K562 (cell line): ENCODE results near the gene IKBKE. TPM values are rescaled to one million over a fixed set of nuclear protein-coding genes. Genes with fewer than 3 reads are reported as not detected.

Experiments used
- ATAC-seq: fragments of 200-7000 bp; cut with Tn5 transposase; 3 replicates; pipeline ENCODE4 v1.9.1; 2020; ENCODE audit warnings: moderate library complexity
- BruUV-seq: library from RNA; stranded (reverse); fragments of 400-500 nt; replicated peaks from 2 replicates; lab custom pipeline; 2021; lab: Mats Ljungman, UMichigan
- CTCF ChIA-PET: fragments of 300-600 bp; formaldehyde crosslinking; extraction: SDS; loops from one replicate; lab custom pipeline; 2021; ENCODE audit warnings: low intra/inter-chr PET ratio; lab: Yijun Ruan, JAX
- POLR2A ChIA-PET: fragments of 300-600, 350-650 bp; sonication (Branson Sonifier 250); formaldehyde crosslinking; extraction: SDS; loops from one replicate; lab custom pipeline; 2021; ENCODE audit warnings: antibody characterized with exemption, inconsistent platforms; lab: Yijun Ruan, JAX
- DNase-seq, 4 experiments: peaks; one replicate each; pipeline versions ENCODE4 v3.0.0 to v3.0.0-alpha.2; 2011 to 2018; ENCODE audit warnings: low spot score in 3 of 4, mixed read lengths in 3 of 4; ENCODE audit errors: extremely low read depth in 1 of 4
- FAIRE-seq: peaks from 2 replicates; lab custom pipeline; 2011; peaks lifted over from hg19 to GRCh38; lab: Jason Lieb, UNC
- H2AFZ ChIP-seq: 2 replicates; pipeline ENCODE4 v1.6.0; 2011; ENCODE audit warnings: low read depth, low read length, control low read depth, inconsistent platforms
- H3K27ac ChIP-seq: fragments of 200-600 bp; 3 replicates; pipeline ENCODE4 v1.8.0; 2011; ENCODE audit warnings: low read depth, mild to moderate bottlenecking, control low read depth, inconsistent platforms, low read length, moderate library complexity, mixed read lengths; ENCODE audit errors: extremely low read depth
- H3K27me3 ChIP-seq, 2 experiments: fragments of 300-600 bp in 1 of 2; 2 replicates in 1 of 2; 3 replicates in 1 of 2; pipeline versions ENCODE4 v1.6.0 to v1.8.0; 2011; ENCODE audit warnings: inconsistent platforms in 2 of 2, low read length in 2 of 2, mild to moderate bottlenecking in 1 of 2, mixed read lengths in 1 of 2, moderate library complexity in 1 of 2; ENCODE audit not compliant: control insufficient read depth in 2 of 2, insufficient read depth in 2 of 2
- H3K36me3 ChIP-seq: fragments of 300-600 bp; 3 replicates; pipeline ENCODE4 v1.8.0; 2011; ENCODE audit warnings: mild to moderate bottlenecking, low read length, inconsistent platforms; ENCODE audit not compliant: control insufficient read depth, insufficient read depth
- H3K4me1 ChIP-seq, 2 experiments: fragments of 200-600 bp in 1 of 2; replicated peaks in 1 of 2; 2 replicates in 1 of 2; 3 replicates in 1 of 2; pipeline versions ENCODE4 v1.5.1 to v1.8.0; 2011; ENCODE audit warnings: inconsistent platforms in 2 of 2, low read length in 2 of 2, mild to moderate bottlenecking in 1 of 2, mixed read lengths in 1 of 2, moderate library complexity in 1 of 2; ENCODE audit not compliant: control insufficient read depth in 2 of 2, insufficient read depth in 2 of 2
- H3K4me2 ChIP-seq: 2 replicates; pipeline ENCODE4 v1.6.1; 2011; ENCODE audit warnings: low read length, control low read depth, inconsistent platforms, mixed read lengths; ENCODE audit not compliant: insufficient read depth
- H3K4me3 ChIP-seq: fragments of 200-600 bp; sonication (generic), shearing (Covaris generic); 2 replicates; pipeline ENCODE4 v1.5.1; 2016; ENCODE audit warnings: control low read depth, inconsistent platforms
- H3K79me2 ChIP-seq: fragments of 200-600 bp; 3 replicates; pipeline ENCODE4 v1.8.0; 2011; ENCODE audit warnings: low read length, inconsistent platforms; ENCODE audit not compliant: control insufficient read depth, insufficient read depth
- H3K9ac ChIP-seq, 2 experiments: 2 replicates each; pipeline versions ENCODE4 v1.6.0 to v1.6.1; 2011; ENCODE audit warnings: low read depth in 2 of 2, low read length in 2 of 2, control low read depth in 1 of 2, inconsistent platforms in 1 of 2, mild to moderate bottlenecking in 1 of 2, mixed read lengths in 1 of 2; ENCODE audit not compliant: insufficient read depth in 1 of 2
- H3K9me1 ChIP-seq: one replicate; pipeline ENCODE4 v1.6.0; 2011; ENCODE audit warnings: inconsistent platforms, mild to moderate bottlenecking, low read length, moderate library complexity; ENCODE audit not compliant: control insufficient read depth, insufficient read depth
- H3K9me3 ChIP-seq: replicated peaks from 2 replicates; pipeline ENCODE4 v1.5.1; 2011; ENCODE audit warnings: low read depth, low read length, inconsistent platforms; ENCODE audit not compliant: control insufficient read depth, insufficient read depth
- H4K20me1 ChIP-seq: replicated peaks from 2 replicates; pipeline ENCODE4 v1.6.1; 2011; ENCODE audit warnings: low read length, inconsistent platforms, mixed read lengths; ENCODE audit not compliant: control insufficient read depth, insufficient read depth
- CREB5 ChIP-seq: fragments of 250-450 bp; sonication (Bioruptor Pico); IDR thresholded peaks from 2 replicates; pipeline ENCODE4 v1.5.0; 2020; ENCODE audit warnings: mild to moderate bottlenecking
- FOXK2 ChIP-seq, 2 experiments: fragments of 450-650 bp; IDR thresholded peaks in 1 of 2; conservative IDR thresholded peaks in 1 of 2; 2 replicates each; pipeline ENCODE4 v1.6.1; 2016; ENCODE audit warnings: low read depth in 2 of 2, mild to moderate bottlenecking in 1 of 2
- L3MBTL2 ChIP-seq: fragments of 450-650 bp; IDR thresholded peaks from 2 replicates; pipeline ENCODE4 v1.6.1; 2016; ENCODE audit warnings: mild to moderate bottlenecking, moderate library complexity
- MAX ChIP-seq: sonication (generic); formaldehyde crosslinking; IDR thresholded peaks from 2 replicates; pipeline ENCODE4 v1.9.0; 2022; ENCODE audit warnings: mild to moderate bottlenecking, missing genetic modification reagents
- MEIS2 ChIP-seq: fragments of 450-650 bp; IDR thresholded peaks from 2 replicates; pipeline ENCODE4 v1.6.1; 2014; ENCODE audit warnings: mild to moderate bottlenecking; ENCODE audit not compliant: partially characterized antibody
- MLLT1 ChIP-seq, 2 experiments: fragments of 450-650 bp; IDR thresholded peaks; 2 replicates each; pipeline ENCODE4 v1.6.1; 2016
- MNT ChIP-seq, 2 experiments: fragments of 450-650 bp; conservative IDR thresholded peaks; 2 replicates each; pipeline ENCODE4 v1.6.1; 2017; ENCODE audit warnings: mild to moderate bottlenecking in 2 of 2, moderate library complexity in 2 of 2
- NCOA2 ChIP-seq, 2 experiments: fragments of 450-650 bp; IDR thresholded peaks; 2 replicates each; pipeline ENCODE4 v1.6.1; 2018; ENCODE audit warnings: mild to moderate bottlenecking in 2 of 2, moderate library complexity in 1 of 2; ENCODE audit not compliant: partially characterized antibody in 2 of 2
- NRF1 ChIP-seq, 2 experiments: fragments of 450-650 bp; IDR thresholded peaks in 1 of 2; conservative IDR thresholded peaks in 1 of 2; 2 replicates each; pipeline ENCODE4 v1.6.1; 2014; ENCODE audit warnings: mild to moderate bottlenecking in 2 of 2
- PKNOX1 ChIP-seq: fragments of 450-650 bp; IDR thresholded peaks from 2 replicates; pipeline ENCODE4 v1.6.1; 2016
- RAD21 ChIP-seq, 2 experiments: fragments of 250-450 bp in 1 of 2; fragments of 450-650 bp in 1 of 2; sonication (Bioruptor Pico) in 1 of 2; formaldehyde crosslinking in 1 of 2; IDR thresholded peaks in 1 of 2; conservative IDR thresholded peaks in 1 of 2; 2 replicates each; pipeline versions ENCODE4 v1.4.0 to v1.8.0; 2020 to 2022; ENCODE audit warnings: mild to moderate bottlenecking in 2 of 2, moderate library complexity in 1 of 2
- SMAD1 ChIP-seq: fragments of 150-350 bp; IDR thresholded peaks from 2 replicates; pipeline ENCODE4 v1.6.1; 2014; ENCODE audit warnings: low read length, low read depth; ENCODE audit not compliant: partially characterized antibody
- TARDBP ChIP-seq: fragments of 450-650 bp; IDR thresholded peaks from 2 replicates; pipeline ENCODE4 v1.6.1; 2016
- WGBS: fragments of 100-300 bp; shearing (Covaris generic); methylation state at CpG from one replicate; pipeline ENCODE4 v1.1.6; 2016; ENCODE audit warnings: low coverage, mixed read lengths; ENCODE audit not compliant: insufficient coverage; ENCODE audit errors: missing lambda C conversion rate; 5-methylcytosine and 5-hydroxymethylcytosine counted together
- in situ Hi-C: fragments of 300-500 bp; cut with MboI; formaldehyde crosslinking; loops from 4 replicates; pipeline ENCODE4 v1.15.0; 2018; ENCODE audit warnings: inconsistent platforms, mixed read lengths
- intact Hi-C: fragments of 100-400 bp; cut with micrococcal nuclease; formaldehyde crosslinking; loops from 2 replicates; pipeline ENCODE4 v1.14.2; 2022
- polyA plus RNA-seq, 8 experiments: library from polyadenylated mRNA; depleted of rRNA in 4 of 8; stranded (reverse) in 5 of 8; unstranded in 3 of 8; fragments of >200 nt; fragmentation: Nextera tagmentation in 2 of 8; fragmentation: Illumina TruSeq in 1 of 8; extraction: Ambion mirVana in 2 of 8; extraction: Trizol in 1 of 8; gene quantifications; 2 replicates each; pipeline versions ENCODE4 v1.2.1 to v1.2.3, GENCODE V29; 2011 to 2014; ENCODE audit warnings: inconsistent platforms in 1 of 8, missing spikeins in 1 of 8
- total RNA-seq, 7 experiments: library from RNA; depleted of rRNA in 6 of 7; stranded (reverse); fragments of >200 nt in 6 of 7; fragmentation: Illumina TruSeq in 2 of 7; extraction: Trizol in 2 of 7; gene quantifications; 2 replicates each; pipeline versions ENCODE4 v1.2.1 to v1.2.3, GENCODE V29; 2011 to 2021; ENCODE audit warnings: low replicate concordance in 1 of 7

IKBKE gene
- total and polyA plus RNA-seq, 9 of the 15 experiments (the other 6 are each of a cell fraction or from before 2014, with no cell fraction given): 2.3 to 9.0 (median 4.8) TPM

- ChIA-PET POLR2A (interaction anchor here (0.5 to 2.7 kb wide), 7 partner anchors 8 to 1513 kb away, joined by 3 to 6 read pairs (median 3); partner anchors contain the start of gene RASSF5), CTCF (interaction anchor here (0.6 to 1.1 kb wide), 2 partner anchors 14 to 88 kb away, joined by 3 read pairs; no protein-coding TSS in a partner anchor)
- ATAC-seq (no peak; the same call in 2 of the 3 replicates), FAIRE-seq (no peak), DNase-seq (peak in 2 of 4 experiments; percentile 29 to 46)
- Histone ChIP-seq H3K9me3 (no peaks in the 10 kb centered on the region), H3K27ac (no peak overlapping the region), H3K4me1 (peaks cover 14 to 26% of the 10 kb centered on the region in 2 experiments), H2AFZ (0 out of 2 replicates have a peak overlapping the region, but pooled peaks have one; percentile 6), H3K9ac (no peak overlapping the region), H3K36me3 (no peaks in the 10 kb centered on the region), H3K79me2 (no peaks in the 10 kb centered on the region), H4K20me1 (no peaks in the 10 kb centered on the region), H3K4me2 (no peak overlapping the region), H3K4me3 (no peak overlapping the region), H3K27me3 (no peaks in the 10 kb centered on the region), H3K9me1 (no peaks in the 10 kb centered on the region)
- WGBS: 27% methylated on average over 6 of the region's 6 CpGs
- intact Hi-C loops: loop anchor here (10.0 kb wide), 3 partner anchors 240 to 480 kb away; partner anchors contain the start of gene FCAMR
- in situ Hi-C loops: no loop called here
- BruUV-seq: no TSS peak
- TF ChIP-seq NRF1 (conservative IDR thresholded peaks at IDR 0.05 in 1 of 2, IDR thresholded peaks at IDR 0.05 in 1 of 2) (peak; percentile 69 to 73), CREB5 (CRISPR knock-in tag) (no peak), NCOA2 (IDR thresholded peaks at IDR 0.05; ENCODE audit: partially characterized antibody in 2 of 2) (no peak), MNT (conservative IDR thresholded peaks at IDR 0.05) (peak; percentile 41 to 52; a peak in 3 of 4 replicates), PKNOX1 (peak; percentile 59), SMAD1 (no peak), FOXK2 (conservative IDR thresholded peaks at IDR 0.05 in 1 of 2, IDR thresholded peaks at IDR 0.05 in 1 of 2; ENCODE audit: low read depth in 2 of 2) (peak in 1 of 2 experiments; percentile 52; a peak in 2 of 4 replicates), MLLT1 (IDR thresholded peaks at IDR 0.05) (no peak), MAX (CRISPR knock-in tag) (peak; percentile 54), L3MBTL2 (0 out of 2 replicates have a peak, but pooled peaks have one; percentile 27), TARDBP (no peak), MEIS2 (peak; percentile 48), RAD21 (CRISPR knock-in tag; conservative IDR thresholded peaks at IDR 0.05 in 1 of 2, IDR thresholded peaks at IDR 0.05 in 1 of 2) (0 out of 4 replicates have a peak, but pooled peaks of 1 of the 2 experiments have one; percentile 12)
These were observed 24.8 kb downstream of the IKBKE start for GRCh38 chr1:206495011-206495461.
